HG03135 (cell line): ENCODE measurements around the gene PCSK4.
A peak's percentile ranks its signal among the peaks of the same experiment; 100 is the strongest.
"Not testable (repeated sequence)": the region's sequence is repeated elsewhere in the genome, so short reads cannot be mapped to it uniquely, and the experiment has no call there.

Experiments used
- ATAC-seq: cut with Tn5 transposase; IDR thresholded peaks from one replicate; pipeline ENCODE4 v1.9.1; 2021; ENCODE audit warnings: mild to moderate bottlenecking, moderate library complexity; ENCODE audit not compliant: unreplicated experiment

PCSK4 gene

GRCh38 chr19:1489463-1490310, 463 bp downstream of the PCSK4 start:
- ATAC-seq, result peak; percentile 2

DNA sequence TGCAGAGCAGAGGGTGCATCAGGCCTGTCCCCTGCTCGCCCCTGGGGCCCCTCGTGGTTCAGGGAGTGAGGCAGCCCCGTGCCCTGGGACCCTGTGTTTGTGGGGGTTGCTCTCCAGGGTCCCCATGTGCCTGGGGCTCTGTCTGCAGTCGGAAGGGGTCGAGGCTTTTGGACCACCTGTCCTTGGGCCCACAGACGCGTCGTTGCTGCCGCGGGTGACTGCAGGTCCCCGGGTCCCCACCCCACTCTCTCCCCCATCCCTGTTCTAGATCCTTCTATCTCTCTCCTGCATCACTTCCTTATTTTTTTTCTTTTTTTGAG, 1.9 kb downstream of the PCSK4 start:
- no peak for ATAC-seq

DNA sequence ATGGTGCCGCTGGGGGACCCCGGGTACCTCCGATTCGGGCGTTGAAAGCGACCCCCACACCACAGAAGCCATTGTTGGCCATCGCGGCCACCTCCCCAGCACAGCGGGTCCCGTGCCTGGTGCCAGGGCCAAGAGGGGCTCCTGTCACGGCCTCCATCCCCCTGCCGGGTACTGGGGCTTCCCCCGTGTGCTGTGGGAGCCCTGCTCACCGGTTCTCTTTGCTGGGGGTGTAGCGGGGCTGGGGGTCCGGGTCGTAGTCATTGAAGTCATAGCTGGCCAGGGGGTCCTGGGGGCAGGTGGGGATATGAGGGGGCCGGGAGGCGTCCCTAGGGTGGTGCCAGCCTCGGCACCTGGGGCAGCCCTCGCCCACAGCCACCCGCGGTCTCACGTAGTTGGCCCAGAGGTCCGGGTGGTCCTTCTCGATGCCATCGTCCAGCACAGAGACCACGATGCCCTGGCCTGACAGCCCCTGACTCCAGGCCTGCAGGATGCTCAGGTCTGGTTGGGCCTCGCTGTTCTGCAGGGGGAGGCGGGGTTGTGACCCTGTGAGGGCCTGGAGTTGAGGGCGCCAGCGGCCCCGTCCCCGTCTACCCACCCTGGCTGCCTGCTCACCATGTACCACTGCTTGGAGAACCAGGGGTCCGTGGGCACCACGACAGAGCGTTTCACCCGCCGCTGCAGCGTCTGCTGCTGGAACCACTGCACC, 2.4 kb downstream of the PCSK4 start:
- ATAC-seq, result no peak

GRCh38 chr19:1486720-1487575, 3.2 kb downstream of the PCSK4 start:
- ATAC-seq, result no peak

GRCh38 chr19:1483979-1484428, 6.1 kb downstream of the PCSK4 start:
- ATAC-seq, result no peak

DNA sequence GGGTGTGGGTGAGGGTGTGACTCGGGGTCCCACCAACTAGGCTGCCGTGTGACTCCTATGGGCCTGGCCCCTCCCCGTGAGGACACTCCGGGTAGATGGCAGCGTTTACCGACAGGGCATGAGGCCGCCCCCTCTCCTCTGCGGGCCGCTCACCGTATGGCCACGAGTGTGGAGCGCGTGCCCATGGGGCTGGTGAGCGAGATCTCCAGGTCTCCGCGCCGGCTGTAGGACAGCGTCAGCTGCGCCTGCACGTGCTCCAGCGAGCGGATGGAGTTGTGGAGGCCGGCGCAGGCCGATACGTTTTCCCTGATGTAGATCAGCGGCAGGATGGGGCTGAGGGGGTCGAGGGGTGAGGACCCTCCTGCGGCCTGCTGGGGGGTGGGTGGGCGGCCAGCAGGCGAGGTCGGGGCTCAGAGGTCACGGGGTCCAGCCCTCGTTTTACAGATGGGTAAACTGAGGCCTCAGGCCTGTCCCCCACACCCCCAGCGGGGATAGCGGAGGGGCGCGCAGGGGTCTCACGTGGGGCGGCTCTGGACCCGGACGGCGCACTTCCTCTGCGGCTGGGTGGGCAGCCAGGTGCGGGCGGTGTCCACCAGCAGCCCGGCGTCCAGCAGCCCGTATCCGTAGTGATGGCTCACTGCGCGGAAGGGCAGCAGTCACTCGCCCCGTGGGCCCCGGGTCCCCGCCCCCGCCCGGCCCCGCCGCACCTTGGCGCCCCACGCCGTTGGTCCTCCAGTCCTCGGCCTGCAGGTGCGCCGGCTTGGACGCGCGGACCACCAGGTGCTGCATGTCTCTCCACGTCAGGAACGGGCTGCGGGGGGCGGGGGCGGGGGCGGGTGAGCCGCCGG, 6.8 kb downstream of the PCSK4 start:
- no peak for ATAC-seq

GRCh38 chr19:1482361-1483130, 7.6 kb downstream of the PCSK4 start:
- ATAC-seq, result no peak

DNA sequence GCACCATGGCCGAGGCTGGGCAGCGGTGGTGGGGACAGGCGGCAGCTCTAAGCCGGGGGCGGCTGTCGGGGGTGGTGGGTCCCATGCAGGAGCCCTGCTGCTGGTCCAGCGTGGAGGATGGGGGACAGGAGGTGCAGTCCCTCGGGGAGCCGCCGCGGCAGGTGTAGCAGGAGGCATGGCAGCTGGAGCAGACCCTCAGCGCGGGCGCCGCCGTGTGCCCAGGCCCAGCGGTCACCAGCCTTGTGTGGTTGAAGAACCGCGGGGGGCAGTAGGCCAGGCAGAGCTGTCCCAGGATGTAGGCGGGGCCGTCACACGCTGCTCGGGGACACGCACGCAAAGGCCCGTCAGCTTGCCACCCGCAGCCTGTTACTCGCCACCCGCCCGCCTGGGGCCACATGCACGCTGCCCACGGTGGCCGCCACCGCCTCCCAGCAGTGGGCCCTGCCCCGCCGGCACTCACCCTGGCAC, 8.2 kb downstream of the PCSK4 start:
- ATAC-seq, result no peak

DNA sequence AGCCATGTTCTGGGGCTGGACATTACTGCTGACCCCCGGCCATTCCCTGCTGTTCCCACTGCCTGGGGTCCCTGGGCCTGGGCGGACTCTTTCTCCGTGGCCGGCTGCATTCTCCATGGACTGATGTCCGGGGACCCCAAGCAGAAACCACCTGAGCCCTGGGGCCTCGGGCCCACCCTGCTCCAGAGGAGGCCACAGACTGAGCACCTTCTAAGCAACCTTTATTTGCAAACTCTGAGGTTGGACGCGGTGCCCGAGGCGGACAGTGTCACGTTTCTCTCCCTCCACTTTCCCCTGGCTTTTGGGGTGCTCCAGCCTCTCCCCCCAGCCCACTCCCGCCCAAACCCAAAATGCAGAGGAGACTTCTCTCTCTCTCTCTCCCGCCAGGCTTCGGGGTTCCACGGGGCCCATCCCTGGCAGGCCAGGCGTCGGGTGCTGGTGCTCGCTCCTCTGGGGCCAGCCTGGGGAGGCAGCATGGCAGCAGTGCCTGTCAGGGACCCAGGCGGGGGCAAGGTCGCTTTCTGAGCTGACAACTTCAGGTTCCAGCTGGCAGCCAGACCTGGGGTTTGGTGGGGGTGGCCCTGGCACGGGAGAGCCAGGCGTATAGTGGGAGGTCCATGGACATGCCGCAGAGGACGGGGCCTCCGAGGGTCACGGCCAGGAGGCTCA, 8.8 kb downstream of the PCSK4 start:
- ATAC-seq, result no peak

DNA sequence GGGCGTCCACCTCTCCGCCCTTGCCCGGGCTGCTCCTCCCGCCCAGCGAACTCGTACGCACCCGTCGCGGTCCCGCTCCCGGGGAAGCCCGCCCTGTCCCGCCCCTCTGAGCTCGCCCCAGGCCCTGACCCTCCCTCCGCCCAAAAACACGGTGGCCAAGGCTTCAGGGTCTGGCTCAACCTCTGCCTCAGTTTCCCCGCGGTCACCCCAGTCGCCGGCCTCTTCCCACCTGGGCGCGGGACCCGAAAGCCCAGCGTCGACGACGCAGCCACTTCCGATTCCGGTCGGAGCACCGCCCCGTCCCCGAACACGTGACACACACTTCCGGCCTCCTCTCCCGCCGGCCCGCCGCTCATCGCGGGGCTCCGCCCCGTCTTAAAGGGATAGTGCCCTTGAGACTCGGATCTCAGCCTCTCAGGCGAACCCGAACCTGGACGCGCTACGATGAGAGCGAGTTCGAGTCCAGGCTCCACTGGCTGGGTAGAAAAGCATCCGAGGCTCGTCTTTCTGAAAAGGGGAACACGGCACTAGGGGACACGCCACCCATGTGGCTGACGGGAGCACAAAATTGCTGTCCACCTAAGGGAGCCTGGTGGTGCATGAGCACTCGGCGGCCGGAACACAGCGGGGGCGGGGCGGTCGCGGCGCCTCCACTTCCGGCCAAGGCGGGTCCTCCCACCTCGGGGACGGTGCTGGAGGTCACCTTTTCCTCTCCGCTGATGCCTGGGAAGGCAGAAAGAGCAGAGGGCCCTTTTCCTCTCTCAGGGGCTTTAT, 11.0 kb downstream of the PCSK4 start, which contains the start of gene C19orf25:
Gene C19orf25 (minus strand): TSS at position 282 of the 774 bp plus-strand sequence. CDS start 312 bp downstream, outside the sequence.
- ATAC-seq, result peak; percentile 87

GRCh38 chr19:1477056-1477455, 13.1 kb downstream of the PCSK4 start:
- not testable (repeated sequence) for ATAC-seq

DNA sequence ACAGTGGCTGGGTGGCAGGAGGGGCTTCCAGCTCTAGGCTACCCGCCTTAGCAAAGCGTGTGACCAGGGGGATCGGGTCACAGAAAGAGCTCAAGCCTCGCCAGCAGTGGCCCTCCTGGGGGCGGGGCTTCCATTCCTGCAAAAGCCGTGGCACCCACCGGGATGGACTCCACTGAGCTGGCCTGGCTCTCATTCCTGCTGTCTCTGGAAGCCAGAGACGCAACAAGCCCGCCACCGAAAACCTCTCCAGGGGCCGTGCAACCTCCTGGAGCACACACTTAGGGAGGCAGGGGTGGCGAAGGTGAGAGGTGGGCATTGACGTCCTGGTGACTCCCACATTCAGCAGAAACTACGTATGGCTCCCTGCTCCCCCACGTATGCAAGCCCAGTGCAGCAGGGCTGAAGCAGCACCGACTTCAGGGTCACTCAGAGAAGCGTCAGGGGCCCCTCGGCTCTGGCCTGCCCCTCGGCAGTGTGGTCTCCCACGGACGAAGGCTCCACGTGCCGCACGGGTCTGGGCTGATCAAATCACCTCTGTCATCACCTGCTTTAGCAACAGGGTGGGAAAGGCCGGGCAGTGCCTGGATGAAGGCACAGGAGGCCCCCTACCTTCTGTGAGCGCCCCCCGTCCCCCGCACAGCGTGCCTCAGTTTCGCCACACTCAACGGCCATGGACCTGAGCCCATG, 14.3 kb downstream of the PCSK4 start:
- ATAC-seq, result no peak

GRCh38 chr19:1474765-1475351, 15.3 kb downstream of the PCSK4 start:
- ATAC-seq, result no peak

DNA sequence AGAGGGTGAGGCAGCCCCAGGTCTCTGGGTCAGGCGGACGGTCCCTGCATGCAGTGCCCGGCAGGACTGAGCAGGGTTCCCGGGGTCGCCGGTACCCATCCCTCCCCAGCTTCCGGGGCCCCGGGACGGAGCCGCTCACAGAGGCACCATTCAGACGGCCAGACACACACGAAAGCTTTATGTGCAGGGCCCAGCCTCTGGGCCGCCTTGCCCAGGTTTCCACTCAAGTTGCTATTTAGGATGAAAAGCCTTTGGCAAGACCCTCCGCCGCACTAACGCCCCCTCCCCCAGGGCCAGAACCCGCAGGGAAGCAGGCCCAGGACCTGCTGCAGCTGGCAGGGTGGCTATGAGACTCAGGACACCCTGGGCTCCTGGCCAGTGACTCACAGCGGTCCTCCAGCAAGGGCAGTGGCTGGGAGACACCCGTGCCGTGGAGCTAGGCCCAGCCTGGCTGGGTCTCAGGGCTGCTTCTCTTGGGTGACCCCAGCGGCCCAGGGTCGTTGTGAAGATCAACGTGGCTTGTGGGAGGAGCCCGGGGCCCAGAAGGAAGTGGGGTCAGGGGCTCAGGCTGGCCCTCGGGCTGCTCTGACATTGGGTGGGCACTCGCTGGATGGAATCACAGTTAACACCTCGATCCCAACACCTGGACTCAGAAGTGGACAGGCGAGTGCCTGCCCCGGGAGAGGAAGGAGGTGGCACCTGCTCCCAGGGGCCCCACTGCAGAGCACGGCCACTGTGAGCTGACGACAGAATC, 16.0 kb downstream of the PCSK4 start:
- ATAC-seq, result no peak

GRCh38 chr19:1473085-1473851, 16.9 kb downstream of the PCSK4 start:
- ATAC-seq, result no peak
